IPS-15b (cell line): ENCODE results near the gene LARP1.

Experiments
- H3K27me3 ChIP-seq: one replicate; pipeline ENCODE4 v1.6.1; 2013; ENCODE audit warnings: low read length; ENCODE audit not compliant: control insufficient read depth, insufficient read depth
- H3K36me3 ChIP-seq: one replicate; pipeline ENCODE4 v1.6.1; 2013; ENCODE audit warnings: low read length; ENCODE audit not compliant: control insufficient read depth, insufficient read depth
- H3K4me1 ChIP-seq: one replicate; pipeline ENCODE4 v1.6.1; 2013; ENCODE audit warnings: mild to moderate bottlenecking, low read length; ENCODE audit not compliant: control insufficient read depth, insufficient read depth
- H3K4me3 ChIP-seq: one replicate; pipeline ENCODE4 v1.5.1; 2013; ENCODE audit warnings: low read depth, low read length
- H3K9ac ChIP-seq: one replicate; pipeline ENCODE4 v1.6.1; 2013; ENCODE audit warnings: low read depth, mild to moderate bottlenecking, low read length
- H3K9me3 ChIP-seq: one replicate; pipeline ENCODE4 v1.6.1; 2013; ENCODE audit warnings: mild to moderate bottlenecking, low read length; ENCODE audit not compliant: control insufficient read depth, insufficient read depth

LARP1 gene

DNA sequence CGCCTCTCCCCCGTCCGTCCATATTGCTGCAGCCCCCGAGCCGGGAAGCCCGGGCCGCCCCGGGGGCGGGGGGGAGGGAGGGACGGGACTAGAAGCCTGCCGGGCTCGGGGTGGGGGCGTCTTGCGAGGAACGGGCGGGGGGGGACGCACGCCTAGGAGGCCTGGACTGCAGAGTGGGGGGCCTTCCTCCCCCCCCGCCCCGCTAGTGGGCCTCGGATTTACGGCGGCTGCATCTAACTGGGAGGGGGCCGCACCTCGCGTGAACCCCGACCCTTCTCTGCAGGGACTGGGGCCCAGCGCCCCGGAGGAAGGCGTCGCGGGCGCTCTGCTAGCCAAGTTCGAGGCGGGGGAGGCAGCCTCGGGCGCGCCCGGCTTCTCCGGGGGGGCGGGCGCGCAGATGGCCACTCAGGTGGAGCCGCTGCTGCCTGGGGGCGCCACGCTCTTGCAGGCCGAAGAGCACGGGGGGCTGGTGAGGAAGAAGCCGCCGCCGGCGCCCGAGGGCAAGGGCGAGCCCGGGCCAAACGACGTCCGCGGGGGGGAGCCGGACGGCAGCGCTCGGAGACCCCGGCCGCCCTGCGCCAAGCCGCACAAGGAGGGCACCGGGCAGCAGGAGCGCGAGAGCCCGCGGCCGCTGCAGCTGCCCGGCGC, at the start of gene LARP1:
Gene LARP1, plus strand, starts transcription at position 17 of the 648 bp plus-strand sequence. Its CDS starts 381 bp downstream, at position 398.
- Histone ChIP-seq H3K4me3 (peak within 1 kb of the TSS; percentile 94), H3K9ac (peak within 1 kb of the TSS; percentile 92), H3K36me3 (no peaks in the 10 kb centered on the region), H3K4me1 (peaks cover 26% of the 10 kb centered on the region), H3K9me3 (no peaks in the 10 kb centered on the region), H3K27me3 (no peaks in the 10 kb centered on the region)

DNA sequence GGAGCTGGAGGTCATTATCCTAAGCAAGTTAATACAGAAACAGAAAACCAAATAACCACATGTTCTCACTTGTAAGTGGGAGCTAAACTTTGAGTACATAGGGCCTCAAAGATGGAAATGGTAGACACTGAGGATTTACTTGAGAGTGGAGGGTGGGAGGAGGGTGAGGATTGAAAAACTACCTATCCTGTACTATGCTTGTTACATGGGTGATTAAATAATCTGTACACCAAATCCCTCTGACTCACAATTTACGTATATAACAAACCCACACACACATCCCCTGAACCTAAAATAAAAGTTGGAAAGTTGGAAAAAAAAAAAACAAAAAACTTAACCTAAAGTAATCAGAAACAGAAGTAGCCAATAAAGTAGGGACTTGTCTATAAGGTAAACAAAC, 48.8 kb upstream of the LARP1 start:
- no peaks in the 10 kb centered on the region for H3K27me3 ChIP-seq
- H3K4me3 ChIP-seq, result no peak overlapping the region
- H3K36me3 ChIP-seq, result no peaks in the 10 kb centered on the region
- peaks cover under 1% of the 10 kb centered on the region for H3K4me1 ChIP-seq
- no peaks in the 10 kb centered on the region for H3K9me3 ChIP-seq
- H3K9ac ChIP-seq, result no peak overlapping the region

DNA sequence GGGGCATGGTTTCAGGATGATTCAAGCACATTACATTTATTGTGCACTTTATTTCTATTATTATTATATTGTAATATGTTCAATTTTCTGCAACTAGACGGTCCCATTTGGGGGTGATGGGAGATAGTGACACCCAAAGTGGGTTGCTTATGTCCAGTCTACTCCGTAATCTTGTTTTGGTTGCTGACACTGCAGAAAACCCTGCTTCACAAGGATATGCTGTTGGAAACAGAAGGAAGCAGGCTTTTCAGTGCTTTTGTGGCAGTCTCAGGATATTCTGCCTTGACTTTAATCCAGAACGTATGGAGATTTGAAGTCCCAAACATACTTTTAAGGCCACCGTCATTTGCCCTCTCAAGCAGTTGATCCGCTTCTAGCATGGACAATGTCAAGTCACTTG, 47.5 kb upstream of the LARP1 start:
- Histone ChIP-seq H3K9me3 (no peaks in the 10 kb centered on the region), H3K27me3 (no peaks in the 10 kb centered on the region), H3K4me1 (peaks cover 11% of the 10 kb centered on the region), H3K9ac (no peak overlapping the region), H3K36me3 (no peaks in the 10 kb centered on the region), H3K4me3 (no peak overlapping the region)

DNA sequence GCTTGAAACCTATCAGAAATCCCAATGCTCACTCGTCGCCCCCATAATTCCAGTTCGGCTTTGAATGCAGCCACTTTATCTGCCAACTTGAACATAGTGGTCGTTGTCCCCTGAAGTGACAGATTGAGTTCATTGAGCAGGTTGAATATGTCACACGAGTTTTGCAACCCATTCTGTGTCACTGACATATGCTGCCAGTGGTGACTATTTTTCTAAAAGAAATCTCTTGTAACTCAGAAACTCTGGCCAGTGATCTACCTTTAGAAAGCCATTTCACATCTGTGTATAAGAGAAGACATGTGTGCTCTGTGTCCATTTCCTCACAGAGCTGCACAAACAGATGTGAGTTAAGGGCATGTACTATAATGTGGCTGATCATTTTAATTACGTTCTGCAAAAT, 47.0 kb upstream of the LARP1 start:
- H3K9ac ChIP-seq, result no peak overlapping the region
- peaks cover 11% of the 10 kb centered on the region for H3K4me1 ChIP-seq
- H3K36me3 ChIP-seq, result no peaks in the 10 kb centered on the region
- no peak overlapping the region for H3K4me3 ChIP-seq
- no peaks in the 10 kb centered on the region for H3K27me3 ChIP-seq
- H3K9me3 ChIP-seq, result no peaks in the 10 kb centered on the region

DNA sequence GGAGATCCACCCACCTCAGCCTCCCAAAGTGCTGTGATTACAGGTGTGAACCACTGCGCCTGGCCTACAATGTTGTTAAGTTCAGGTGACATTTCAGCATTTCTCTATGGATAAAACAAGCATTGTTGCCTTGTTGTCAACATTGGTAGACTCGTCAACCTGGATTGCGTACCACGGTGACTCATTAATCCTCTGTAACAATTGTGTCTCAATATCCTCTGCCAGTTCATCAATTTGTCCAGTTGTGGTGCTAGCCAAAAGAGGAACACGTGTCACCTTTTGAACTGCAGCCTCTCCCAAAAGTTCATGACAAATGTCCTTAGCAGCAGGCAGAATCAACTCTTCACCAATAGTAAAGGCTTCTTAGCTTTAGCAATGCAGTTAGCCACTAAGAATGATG, 46.3 kb upstream of the LARP1 start:
- H3K9me3 ChIP-seq, result no peaks in the 10 kb centered on the region
- H3K9ac ChIP-seq, result no peak overlapping the region
- peaks cover 14% of the 10 kb centered on the region for H3K4me1 ChIP-seq
- H3K4me3 ChIP-seq, result no peak overlapping the region
- no peaks in the 10 kb centered on the region for H3K27me3 ChIP-seq
- H3K36me3 ChIP-seq, result no peaks in the 10 kb centered on the region

DNA sequence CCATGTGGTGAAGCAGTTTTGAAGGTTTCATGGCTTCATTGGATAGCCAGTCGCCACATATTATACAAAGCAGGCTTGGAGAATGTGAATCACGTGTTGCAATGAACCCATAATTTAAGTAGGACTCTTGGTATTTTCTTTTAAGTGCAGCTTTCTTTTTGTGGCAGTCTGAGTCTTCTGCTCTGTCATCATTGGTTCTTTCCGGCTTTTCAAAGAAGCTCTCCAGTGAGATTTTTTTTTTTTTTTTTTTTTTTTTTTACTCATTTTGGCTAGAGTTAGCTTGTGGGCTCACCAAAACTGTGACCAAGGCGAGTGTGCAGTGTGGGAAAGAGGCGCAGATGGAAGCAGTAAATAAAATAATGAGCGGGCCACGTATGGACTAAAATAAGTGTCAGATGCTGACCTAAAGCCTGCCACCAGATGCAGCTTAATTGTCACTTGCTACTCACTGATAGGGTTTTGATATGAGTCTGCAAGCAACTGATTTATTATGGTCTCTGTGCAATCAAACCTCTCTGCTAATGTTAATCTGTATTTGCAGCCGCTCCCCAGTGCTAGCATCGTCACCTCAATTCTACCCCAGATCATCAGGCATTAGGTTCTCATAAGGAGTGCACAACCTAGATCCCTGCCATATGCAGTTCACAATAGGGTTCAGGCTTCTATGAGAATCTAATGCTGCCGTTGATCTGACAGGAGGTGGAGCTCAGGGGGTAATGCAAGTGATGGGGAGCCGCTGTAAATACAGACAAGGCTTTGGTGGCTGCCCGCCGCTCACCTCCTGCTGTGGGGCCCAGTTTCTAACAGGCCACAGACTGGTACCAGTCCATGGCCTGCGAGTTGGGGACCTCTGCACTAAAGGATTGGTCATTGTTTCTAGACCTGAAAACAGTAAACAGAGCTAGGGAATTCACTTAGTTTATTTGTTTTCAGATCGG, 45.5 kb upstream of the LARP1 start:
- H3K27me3 ChIP-seq, result no peaks in the 10 kb centered on the region
- peaks cover 19% of the 10 kb centered on the region for H3K4me1 ChIP-seq
- H3K9me3 ChIP-seq, result no peaks in the 10 kb centered on the region
- H3K4me3 ChIP-seq, result no peak overlapping the region
- H3K36me3 ChIP-seq, result no peaks in the 10 kb centered on the region
- H3K9ac ChIP-seq, result no peak overlapping the region

DNA sequence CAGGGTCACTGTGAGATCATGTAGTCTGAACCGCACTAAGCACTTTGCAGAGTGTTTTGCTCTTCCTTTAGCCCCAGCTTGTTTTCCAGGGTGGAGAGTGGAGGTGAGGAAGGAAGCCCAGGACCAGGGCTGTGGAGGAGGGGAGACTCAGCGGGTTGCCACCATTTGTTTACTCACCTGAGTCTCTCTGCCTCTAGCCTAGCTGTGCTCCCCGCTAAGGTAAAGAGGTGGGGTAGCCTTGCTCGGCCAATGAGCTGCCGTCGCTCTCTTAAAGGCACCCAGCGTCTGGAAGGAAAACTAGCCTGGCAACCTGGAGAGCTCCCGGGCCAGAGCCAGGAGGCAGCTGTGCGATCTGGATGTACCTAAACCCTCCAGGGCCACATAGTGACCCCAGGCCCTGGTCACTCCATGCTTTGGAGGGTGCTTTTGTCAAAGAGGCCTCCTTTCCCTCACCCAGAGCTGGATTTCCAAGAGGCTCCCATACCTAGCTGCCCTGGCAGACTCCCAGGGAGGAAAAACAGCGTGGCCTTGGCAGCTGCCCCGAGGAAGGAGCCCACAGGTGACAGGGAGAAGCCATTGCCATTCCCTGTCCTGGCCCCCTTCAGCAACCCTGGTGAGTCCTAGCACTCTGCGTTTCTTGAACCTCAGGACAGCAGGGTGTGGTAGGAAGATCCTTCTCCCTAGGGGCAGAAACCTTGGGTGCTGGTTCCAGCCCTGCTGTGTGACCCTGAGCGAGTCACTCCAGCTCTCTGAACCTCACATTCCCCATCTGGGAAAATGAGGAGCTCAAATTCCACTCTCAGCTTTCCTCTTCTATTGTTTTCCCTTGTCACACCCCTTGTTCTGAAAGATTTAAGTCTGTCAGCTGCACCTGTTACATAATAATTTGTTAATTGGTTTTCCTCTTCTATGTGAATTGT, 42.4 kb upstream of the LARP1 start:
- Histone ChIP-seq H3K9ac (peak overlapping the region; percentile 1), H3K4me1 (peaks cover 19% of the 10 kb centered on the region), H3K27me3 (no peaks in the 10 kb centered on the region), H3K9me3 (no peaks in the 10 kb centered on the region), H3K4me3 (peak overlapping the region; percentile 47), H3K36me3 (no peaks in the 10 kb centered on the region)

DNA sequence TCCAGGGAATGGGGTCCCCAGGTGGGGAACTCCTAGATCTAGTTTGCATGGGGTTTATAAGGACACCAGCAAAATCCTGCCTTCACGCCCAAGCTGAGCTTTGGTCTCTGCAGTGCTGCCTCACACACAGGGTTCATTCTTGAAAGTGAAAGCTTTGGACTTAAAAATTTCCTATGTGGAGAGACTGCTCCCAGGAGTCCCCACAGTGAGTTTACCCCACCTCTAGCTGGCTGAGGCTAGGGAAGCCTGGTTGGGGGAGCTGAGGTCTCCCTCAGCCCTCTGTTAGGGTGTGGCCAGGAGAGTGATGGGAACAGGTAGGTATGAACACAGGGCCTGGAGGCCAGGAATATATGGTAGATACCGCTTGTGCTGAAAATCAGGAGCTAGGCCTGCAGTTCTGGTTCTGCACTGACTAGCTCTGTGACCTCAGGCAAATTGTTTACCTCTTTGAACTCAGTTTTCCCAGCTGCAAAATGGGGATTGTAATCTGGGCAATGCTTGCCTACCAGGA, 41.5 kb upstream of the LARP1 start:
- H3K4me3 ChIP-seq, result peak overlapping the region; percentile 47
- H3K9ac ChIP-seq, result no peak overlapping the region
- peaks cover 19% of the 10 kb centered on the region for H3K4me1 ChIP-seq
- no peaks in the 10 kb centered on the region for H3K27me3 ChIP-seq
- no peaks in the 10 kb centered on the region for H3K36me3 ChIP-seq
- no peaks in the 10 kb centered on the region for H3K9me3 ChIP-seq

DNA sequence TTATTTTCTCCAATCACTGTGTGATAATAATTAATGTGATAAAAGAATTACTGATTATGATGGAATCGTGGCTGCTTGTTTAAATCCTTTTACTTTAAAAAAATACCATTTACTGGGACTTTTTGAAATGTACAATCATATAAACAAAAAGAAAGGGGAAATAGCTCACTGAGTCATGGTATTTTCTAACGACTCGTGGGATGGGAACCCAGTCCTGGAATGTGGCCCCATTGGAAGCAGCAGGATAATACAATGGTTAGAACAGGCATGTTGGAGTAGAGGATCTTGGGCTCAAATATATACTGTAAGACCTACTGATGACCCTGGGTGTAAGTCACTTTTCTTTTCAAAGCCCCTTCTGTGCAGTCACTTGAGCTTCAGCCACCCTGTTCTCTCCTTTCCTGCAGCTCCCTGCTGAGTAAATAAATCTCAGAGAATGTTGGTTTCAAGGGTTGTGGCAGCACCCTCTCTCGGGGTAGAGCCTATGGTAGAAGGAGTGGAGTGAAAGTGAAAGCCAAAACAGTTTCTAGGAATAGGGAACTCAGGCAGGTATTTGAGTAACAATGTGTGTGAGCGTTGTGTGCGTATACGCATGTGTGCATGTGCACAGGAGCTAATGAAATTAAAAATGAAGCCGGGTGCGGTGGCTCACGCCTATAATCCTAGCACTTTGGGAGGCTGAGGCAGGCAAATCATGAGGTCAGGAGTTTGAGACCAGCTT, 40.8 kb upstream of the LARP1 start:
- H3K4me1 ChIP-seq, result peaks cover 19% of the 10 kb centered on the region
- no peaks in the 10 kb centered on the region for H3K27me3 ChIP-seq
- H3K9me3 ChIP-seq, result no peaks in the 10 kb centered on the region
- no peak overlapping the region for H3K4me3 ChIP-seq
- peak overlapping the region; percentile 9 for H3K9ac ChIP-seq
- H3K36me3 ChIP-seq, result no peaks in the 10 kb centered on the region

DNA sequence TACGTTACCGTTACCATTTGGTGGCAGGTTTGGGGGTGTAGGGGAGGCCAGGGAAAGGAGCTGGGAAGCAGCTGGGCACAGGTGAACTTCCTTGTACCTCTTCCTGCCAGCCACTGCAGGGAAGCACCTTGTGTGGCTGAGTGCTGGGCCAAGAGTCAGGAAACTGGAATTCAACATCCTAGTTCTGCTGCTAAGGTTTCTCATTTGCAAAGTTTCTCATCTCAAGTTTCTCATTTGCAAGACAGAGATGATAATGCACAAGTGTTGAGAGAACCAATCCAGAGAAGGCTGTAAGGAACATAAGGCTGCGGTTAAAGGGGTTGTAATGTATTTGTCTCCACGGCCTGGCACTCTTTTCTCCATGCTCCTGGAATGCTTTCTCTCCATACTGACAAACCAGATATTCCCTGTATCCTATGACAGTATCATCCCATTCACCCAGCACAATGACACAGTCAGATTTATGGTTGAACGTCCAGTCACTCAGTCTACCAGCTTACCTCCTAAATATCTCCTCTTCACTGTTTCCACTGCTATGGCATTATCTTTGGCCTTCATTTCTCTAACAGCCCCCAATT, 33.6 kb upstream of the LARP1 start:
- no peak overlapping the region for H3K9ac ChIP-seq
- no peaks in the 10 kb centered on the region for H3K9me3 ChIP-seq
- no peaks in the 10 kb centered on the region for H3K27me3 ChIP-seq
- no peak overlapping the region for H3K4me3 ChIP-seq
- H3K36me3 ChIP-seq, result no peaks in the 10 kb centered on the region
- peaks cover 20% of the 10 kb centered on the region for H3K4me1 ChIP-seq
